Skeletal muscle cell (primary cell): Measurements from ENCODE around the gene CPA5.
"Not testable (repeated sequence)": the region's sequence is repeated elsewhere in the genome, so short reads cannot be mapped to it uniquely, and the experiment has no call there.

Source experiments
- DNase-seq: peaks from one replicate; pipeline ENCODE4 v3.0.0-alpha.2; 2010; ENCODE audit warnings: low read depth
- H3K4me3 ChIP-seq: 2 replicates; pipeline ENCODE4 v1.5.1; 2011; ENCODE audit warnings: low read depth, mild to moderate bottlenecking, control low read depth, low read length, moderate library complexity

CPA5 gene

GRCh38 chr7:130344271-130344866 is at the start of gene CPA5:
TSS of gene CPA5 (plus strand) at chr7:130344816. CDS start at chr7:130346486, 1,670 bp downstream.
- no peak for DNase-seq
- peak within 1 kb of the TSS; percentile 16 for H3K4me3 ChIP-seq

- no peak overlapping the region for H3K4me3 ChIP-seq
- no peak for DNase-seq
Measured at GRCh38 chr7:130296221-130296951, 48.2 kb upstream of the CPA5 start.

GRCh38 chr7:130297628-130298543 is 46.7 kb upstream of the CPA5 start:
- DNase-seq: no peak
- no peak overlapping the region for H3K4me3 ChIP-seq

GRCh38 chr7:130298544-130299326 is 45.9 kb upstream of the CPA5 start:
- H3K4me3 ChIP-seq: no peak overlapping the region
- no peak for DNase-seq

- H3K4me3 ChIP-seq: no peak overlapping the region
- no peak for DNase-seq
Measured at GRCh38 chr7:130299866-130300265, 44.8 kb upstream of the CPA5 start.

- no peak for DNase-seq
- no peak overlapping the region for H3K4me3 ChIP-seq
Measured at GRCh38 chr7:130301501-130302020, 43.1 kb upstream of the CPA5 start.

GRCh38 chr7:130302649-130303048 is 42.0 kb upstream of the CPA5 start:
- DNase-seq: no peak
- H3K4me3 ChIP-seq: no peak overlapping the region

- DNase-seq: no peak
- no peak overlapping the region for H3K4me3 ChIP-seq
Measured at GRCh38 chr7:130303127-130303526, 41.5 kb upstream of the CPA5 start.

GRCh38 chr7:130303551-130303950 is 41.1 kb upstream of the CPA5 start:
- no peak overlapping the region for H3K4me3 ChIP-seq
- DNase-seq: no peak

- H3K4me3 ChIP-seq: no peak overlapping the region
- no peak for DNase-seq
Measured at GRCh38 chr7:130303982-130304381, 40.6 kb upstream of the CPA5 start.

- no peak for DNase-seq
- H3K4me3 ChIP-seq: no peak overlapping the region
Measured at GRCh38 chr7:130304878-130305277, 39.7 kb upstream of the CPA5 start.

GRCh38 chr7:130305433-130306042 is 39.1 kb upstream of the CPA5 start:
- no peak for DNase-seq
- H3K4me3 ChIP-seq: no peak overlapping the region

- no peak overlapping the region for H3K4me3 ChIP-seq
- no peak for DNase-seq
Measured at GRCh38 chr7:130309986-130310385, 34.6 kb upstream of the CPA5 start.

- no peak overlapping the region for H3K4me3 ChIP-seq
- no peak for DNase-seq
Measured at GRCh38 chr7:130314305-130314704, 30.3 kb upstream of the CPA5 start.

GRCh38 chr7:130319541-130319940 is 25.1 kb upstream of the CPA5 start:
- no peak overlapping the region for H3K4me3 ChIP-seq
- DNase-seq: no peak

- peak; percentile 30 for DNase-seq
- H3K4me3 ChIP-seq: not testable (repeated sequence)
Measured at GRCh38 chr7:130321542-130322229, 22.9 kb upstream of the CPA5 start.

- no peak overlapping the region for H3K4me3 ChIP-seq
- DNase-seq: no peak
Measured at GRCh38 chr7:130322615-130323014, 22.0 kb upstream of the CPA5 start.

GRCh38 chr7:130324306-130324943 is 20.2 kb upstream of the CPA5 start:
- no peak for DNase-seq
- H3K4me3 ChIP-seq: no peak overlapping the region
